Activated CD4-positive, alpha-beta T cell treated with anti-CD3 and anti-CD28 coated beads, Interleukin-2, amount 10 ng/mL, durations not matched to agents 7 days and 5 days (primary cell): ENCODE results near the gene TSC22D3. TPM values are rescaled to one million over a fixed set of nuclear protein-coding genes. Genes with fewer than 3 reads are reported as not detected.
"Not testable (repeated sequence)": the region's sequence is repeated elsewhere in the genome, so short reads cannot be mapped to it uniquely, and the experiment has no call there.

Source experiments
- CTCF ChIA-PET: fragments of 350-600 bp; sonication (Branson Sonifier 250); formaldehyde crosslinking; loops from one replicate; lab custom pipeline; 2021; ENCODE audit warnings: antibody characterized with exemption; lab: Charles Lee
- POLR2A ChIA-PET: fragments of 350-600 bp; sonication (Branson Sonifier 250); formaldehyde crosslinking; loops from one replicate; lab custom pipeline; 2021; ENCODE audit warnings: antibody characterized with exemption; lab: Charles Lee
- DNase-seq: peaks from one replicate; pipeline ENCODE4 v3.0.0-alpha.2; 2020
- H3K27ac Mint-ChIP-seq: one replicate; pipeline ENCODE4 v1.8.0; 2021; ENCODE audit warnings: mild to moderate bottlenecking, moderate library complexity, mixed read lengths
- H3K27me3 Mint-ChIP-seq: one replicate; pipeline ENCODE4 v1.8.0; 2021; ENCODE audit warnings: mixed read lengths
- H3K36me3 Mint-ChIP-seq: one replicate; pipeline ENCODE4 v1.8.0; 2021; ENCODE audit warnings: low read depth, mixed read lengths
- H3K4me1 Mint-ChIP-seq: one replicate; pipeline ENCODE4 v1.8.0; 2021; ENCODE audit warnings: mixed read lengths
- H3K4me3 Mint-ChIP-seq: one replicate; pipeline ENCODE4 v1.8.0; 2021; ENCODE audit warnings: mild to moderate bottlenecking, moderate library complexity, mixed read lengths
- H3K9me3 Mint-ChIP-seq: one replicate; pipeline ENCODE4 v1.8.0; 2021; ENCODE audit warnings: mixed read lengths
- total RNA-seq, 2 experiments: library from RNA; stranded (reverse); gene quantifications; one replicate each; pipeline ENCODE4 v1.2.3, GENCODE V29; 2021

Gene TSC22D3
- total RNA-seq, 2 experiments from 2014 or later = 36.5 to 41.9 TPM

- peaks cover 15% of the 10 kb centered on the region for H3K4me1 Mint-ChIP-seq
- H3K36me3 Mint-ChIP-seq = no peaks in the 10 kb centered on the region
- ChIA-PET POLR2A (no interaction called here), CTCF (interaction anchor here (0.5 to 1.3 kb wide), 4 partner anchors 18 to 41 kb away, joined by 3 to 6 read pairs (median 4); no protein-coding TSS in a partner anchor)
- no peak overlapping the region for H3K27ac Mint-ChIP-seq
- no peak overlapping the region for H3K4me3 Mint-ChIP-seq
- DNase-seq = no peak
- no peaks in the 10 kb centered on the region for H3K27me3 Mint-ChIP-seq
- no peaks in the 10 kb centered on the region for H3K9me3 Mint-ChIP-seq
Observed at GRCh38 chrX:107701493-107702121, 74.0 kb downstream of the TSC22D3 start.

GRCh38 chrX:107700790-107701189 is 74.8 kb downstream of the TSC22D3 start:
- H3K9me3 Mint-ChIP-seq = no peaks in the 10 kb centered on the region
- H3K36me3 Mint-ChIP-seq = no peaks in the 10 kb centered on the region
- CTCF ChIA-PET = interaction anchor here (0.8 to 1.3 kb wide), 2 partner anchors 23 to 28 kb away, joined by 3 to 6 read pairs; no protein-coding TSS in a partner anchor
- DNase-seq = no peak
- H3K27ac Mint-ChIP-seq = no peak overlapping the region
- H3K4me1 Mint-ChIP-seq = peaks cover 15% of the 10 kb centered on the region
- POLR2A ChIA-PET = no interaction called here
- H3K27me3 Mint-ChIP-seq = no peaks in the 10 kb centered on the region
- H3K4me3 Mint-ChIP-seq = no peak overlapping the region

GRCh38 chrX:107700317-107700774 is 75.2 kb downstream of the TSC22D3 start:
- ChIA-PET CTCF (interaction anchor here (1.3 kb wide), 1 partner anchor 22 kb away, joined by 6 read pairs; no protein-coding TSS in a partner anchor), POLR2A (no interaction called here)
- H3K9me3 Mint-ChIP-seq = no peaks in the 10 kb centered on the region
- no peak overlapping the region for H3K27ac Mint-ChIP-seq
- H3K27me3 Mint-ChIP-seq = no peaks in the 10 kb centered on the region
- no peaks in the 10 kb centered on the region for H3K36me3 Mint-ChIP-seq
- no peak for DNase-seq
- no peak overlapping the region for H3K4me3 Mint-ChIP-seq
- H3K4me1 Mint-ChIP-seq = peaks cover 15% of the 10 kb centered on the region

GRCh38 chrX:107699616-107700015 is 76.0 kb downstream of the TSC22D3 start:
- Mint-ChIP-seq H3K27ac (no peak overlapping the region), H3K4me1 (peaks cover 15% of the 10 kb centered on the region), H3K9me3 (no peaks in the 10 kb centered on the region), H3K4me3 (no peak overlapping the region), H3K27me3 (no peaks in the 10 kb centered on the region), H3K36me3 (no peaks in the 10 kb centered on the region)
- ChIA-PET POLR2A (no interaction called here), CTCF (no interaction called here)
- DNase-seq = no peak

GRCh38 chrX:107691024-107691448 is 84.6 kb downstream of the TSC22D3 start:
- no peak for DNase-seq
- CTCF ChIA-PET = interaction anchor here (0.6 to 2.0 kb wide), 4 partner anchors 12 to 44 kb away, joined by 3 to 5 read pairs (median 4); no protein-coding TSS in a partner anchor
- H3K4me1 Mint-ChIP-seq = peaks cover 11% of the 10 kb centered on the region
- H3K36me3 Mint-ChIP-seq = no peaks in the 10 kb centered on the region
- POLR2A ChIA-PET = no interaction called here
- no peaks in the 10 kb centered on the region for H3K9me3 Mint-ChIP-seq
- H3K27me3 Mint-ChIP-seq = no peaks in the 10 kb centered on the region
- no peak overlapping the region for H3K27ac Mint-ChIP-seq
- no peak overlapping the region for H3K4me3 Mint-ChIP-seq

GRCh38 chrX:107687445-107687844 is 88.1 kb downstream of the TSC22D3 start:
- ChIA-PET CTCF (interaction anchor here (0.9 to 1.7 kb wide), 2 partner anchors 10 to 14 kb away, joined by 4 read pairs; no protein-coding TSS in a partner anchor), POLR2A (no interaction called here)
- Mint-ChIP-seq H3K27ac (no peak overlapping the region), H3K4me1 (peaks cover 35% of the 10 kb centered on the region), H3K9me3 (no peaks in the 10 kb centered on the region), H3K27me3 (no peaks in the 10 kb centered on the region), H3K36me3 (no peaks in the 10 kb centered on the region), H3K4me3 (no peak overlapping the region)
- DNase-seq = no peak

- CTCF ChIA-PET = interaction anchor here (0.7 to 1.7 kb wide), 3 partner anchors 9 to 92 kb away, joined by 3 to 4 read pairs (median 4); no protein-coding TSS in a partner anchor
Observed at GRCh38 chrX:107686792-107687191, 88.8 kb downstream of the TSC22D3 start.

GRCh38 chrX:107686026-107686425 is 89.6 kb downstream of the TSC22D3 start:
- Mint-ChIP-seq H3K27ac (no peak overlapping the region), H3K4me1 (peaks cover 35% of the 10 kb centered on the region), H3K36me3 (no peaks in the 10 kb centered on the region), H3K27me3 (no peaks in the 10 kb centered on the region), H3K4me3 (no peak overlapping the region), H3K9me3 (no peaks in the 10 kb centered on the region)
- no peak for DNase-seq
- ChIA-PET POLR2A (no interaction called here), CTCF (interaction anchor here (1.7 to 4.5 kb wide), 2 partner anchors 12 to 13 kb away, joined by 4 to 21 read pairs; no protein-coding TSS in a partner anchor)

More at GRCh38 chrX:107686792-107687191, 88.8 kb downstream of the TSC22D3 start:
- no peak overlapping the region for H3K27ac Mint-ChIP-seq
- H3K4me1 Mint-ChIP-seq = peaks cover 35% of the 10 kb centered on the region
- no peaks in the 10 kb centered on the region for H3K9me3 Mint-ChIP-seq
- DNase-seq = no peak
- POLR2A ChIA-PET = no interaction called here
- no peak overlapping the region for H3K4me3 Mint-ChIP-seq
- H3K27me3 Mint-ChIP-seq = no peaks in the 10 kb centered on the region
- H3K36me3 Mint-ChIP-seq = no peaks in the 10 kb centered on the region

GRCh38 chrX:107685586-107685985 is 90.0 kb downstream of the TSC22D3 start:
- H3K36me3 Mint-ChIP-seq, H3K27ac Mint-ChIP-seq, H3K27me3 Mint-ChIP-seq, H3K4me3 Mint-ChIP-seq, DNase-seq, H3K9me3 Mint-ChIP-seq: not testable (repeated sequence)
- H3K4me1 Mint-ChIP-seq = peaks cover 39% of the 10 kb centered on the region
- ChIA-PET CTCF (interaction anchor here (0.7 to 4.5 kb wide), 4 partner anchors 12 to 791 kb away, joined by 3 to 21 read pairs (median 10); no protein-coding TSS in a partner anchor), POLR2A (interaction anchor here (0.5 kb wide), 1 partner anchor 795 kb away, joined by 3 read pairs; no protein-coding TSS in a partner anchor)

GRCh38 chrX:107684956-107685385 is 90.6 kb downstream of the TSC22D3 start:
- POLR2A ChIA-PET = interaction anchor here (0.5 kb wide), 1 partner anchor 794 kb away, joined by 3 read pairs; no protein-coding TSS in a partner anchor
- peaks cover 45% of the 10 kb centered on the region for H3K4me1 Mint-ChIP-seq
- no peaks in the 10 kb centered on the region for H3K9me3 Mint-ChIP-seq
- peak overlapping the region; percentile 64 for H3K27ac Mint-ChIP-seq
- H3K4me3 Mint-ChIP-seq = no peak overlapping the region
- no peaks in the 10 kb centered on the region for H3K36me3 Mint-ChIP-seq
- CTCF ChIA-PET = interaction anchor here (0.7 to 4.5 kb wide), 5 partner anchors 11 to 791 kb away, joined by 3 to 21 read pairs (median 3); no protein-coding TSS in a partner anchor
- no peak for DNase-seq
- no peaks in the 10 kb centered on the region for H3K27me3 Mint-ChIP-seq

- H3K4me3 Mint-ChIP-seq = no peak overlapping the region
- no peak for DNase-seq
- ChIA-PET POLR2A (no interaction called here), CTCF (interaction anchor here (1.2 to 4.5 kb wide), 4 partner anchors 10 to 32 kb away, joined by 3 to 21 read pairs (median 10); no protein-coding TSS in a partner anchor)
- peaks cover 55% of the 10 kb centered on the region for H3K4me1 Mint-ChIP-seq
- peak overlapping the region; percentile 70 for H3K27ac Mint-ChIP-seq
- no peaks in the 10 kb centered on the region for H3K9me3 Mint-ChIP-seq
- no peaks in the 10 kb centered on the region for H3K27me3 Mint-ChIP-seq
- H3K36me3 Mint-ChIP-seq = no peaks in the 10 kb centered on the region
Observed at GRCh38 chrX:107683931-107684330, 91.7 kb downstream of the TSC22D3 start.

GRCh38 chrX:107683124-107683895 is 92.3 kb downstream of the TSC22D3 start:
- Mint-ChIP-seq H3K4me3 (no peak overlapping the region), H3K4me1 (peaks cover 61% of the 10 kb centered on the region), H3K9me3 (no peaks in the 10 kb centered on the region), H3K36me3 (no peaks in the 10 kb centered on the region), H3K27ac (peak overlapping the region; percentile 39), H3K27me3 (no peaks in the 10 kb centered on the region)
- CTCF ChIA-PET = interaction anchor here (1.2 to 4.5 kb wide), 3 partner anchors 9 to 32 kb away, joined by 4 to 21 read pairs (median 16); no protein-coding TSS in a partner anchor
- DNase-seq = no peak
- POLR2A ChIA-PET = no interaction called here
